NCI-H226 (cell line): ENCODE results near the gene GPR148.
"Not testable (repeated sequence)": the region's sequence is repeated elsewhere in the genome, so short reads cannot be mapped to it uniquely, and the experiment has no call there.

Experiments
- DNase-seq: peaks from one replicate; pipeline ENCODE4 v3.0.0-alpha.2; 2015

GPR148 gene, protein sequence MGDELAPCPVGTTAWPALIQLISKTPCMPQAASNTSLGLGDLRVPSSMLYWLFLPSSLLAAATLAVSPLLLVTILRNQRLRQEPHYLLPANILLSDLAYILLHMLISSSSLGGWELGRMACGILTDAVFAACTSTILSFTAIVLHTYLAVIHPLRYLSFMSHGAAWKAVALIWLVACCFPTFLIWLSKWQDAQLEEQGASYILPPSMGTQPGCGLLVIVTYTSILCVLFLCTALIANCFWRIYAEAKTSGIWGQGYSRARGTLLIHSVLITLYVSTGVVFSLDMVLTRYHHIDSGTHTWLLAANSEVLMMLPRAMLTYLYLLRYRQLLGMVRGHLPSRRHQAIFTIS

DNA sequence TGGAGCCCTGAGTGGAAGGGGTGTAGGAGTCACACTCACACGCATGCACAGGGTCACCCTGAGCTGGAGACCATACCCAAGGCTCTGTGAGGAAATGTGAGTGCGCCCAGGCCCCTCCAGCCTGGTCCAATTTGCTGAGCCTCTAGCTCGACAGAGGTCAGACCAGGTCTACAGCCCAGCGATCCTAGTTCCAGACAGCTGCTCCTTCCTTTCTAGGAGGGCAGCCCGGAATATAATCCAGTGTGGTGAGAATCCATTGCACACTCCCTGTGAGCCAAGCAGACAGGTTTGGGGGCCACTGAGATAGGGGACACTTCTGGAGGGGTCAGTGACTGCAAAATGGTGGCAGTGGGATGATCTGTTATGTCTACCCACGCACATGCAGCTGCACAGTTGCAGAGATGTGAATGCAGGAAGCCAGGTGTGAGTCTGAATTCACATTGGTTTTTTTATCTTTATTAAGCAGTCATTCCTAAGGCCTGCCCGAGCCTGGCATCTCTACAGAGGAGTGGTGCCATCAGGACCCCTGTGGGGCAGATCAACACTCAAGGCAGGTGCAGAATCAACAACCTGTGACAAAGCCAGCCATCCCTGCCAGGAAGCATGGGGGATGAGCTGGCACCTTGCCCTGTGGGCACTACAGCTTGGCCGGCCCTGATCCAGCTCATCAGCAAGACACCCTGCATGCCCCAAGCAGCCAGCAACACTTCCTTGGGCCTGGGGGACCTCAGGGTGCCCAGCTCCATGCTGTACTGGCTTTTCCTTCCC lies at the start of gene GPR148:
TSS of gene GPR148 (plus strand) at position 522 of the 768 bp plus-strand sequence. CDS start at position 604, 82 bp downstream.
- DNase-seq: no peak

DNA sequence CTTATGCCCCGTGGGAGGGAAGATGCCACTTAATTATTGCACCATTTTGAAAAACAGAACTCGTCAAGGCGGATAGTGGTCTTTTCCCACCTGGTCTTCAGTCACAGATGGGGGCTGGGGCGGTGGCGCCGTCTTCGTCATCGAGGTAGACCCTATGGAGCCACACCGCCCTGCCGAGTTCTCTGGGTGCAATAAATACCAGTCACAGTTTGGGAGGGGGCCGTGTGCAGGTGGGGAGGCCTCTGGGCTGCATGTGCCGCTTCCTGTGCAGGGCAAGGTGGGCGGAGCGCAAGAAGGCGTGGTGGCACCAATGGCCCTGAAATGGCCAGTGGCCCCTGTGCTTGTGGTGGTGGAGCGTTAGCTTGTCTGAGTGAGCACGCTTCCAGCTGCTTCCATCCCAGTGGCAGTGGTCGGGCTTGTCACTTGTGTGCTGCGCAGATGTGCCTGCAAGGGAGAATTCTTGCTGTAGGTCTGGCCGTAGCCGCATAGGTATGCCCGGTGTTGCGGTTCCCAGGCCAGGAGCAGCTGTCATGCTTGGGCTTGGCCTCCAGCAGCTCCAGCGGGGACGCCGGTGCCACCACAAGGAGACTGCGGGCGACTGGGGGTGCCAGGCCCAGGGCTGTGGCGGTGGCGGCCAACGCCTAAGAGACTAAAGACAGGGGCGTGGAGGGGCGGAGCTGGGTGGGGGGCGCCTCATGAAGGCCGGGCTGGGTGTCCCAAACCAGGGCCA lies 36.7 kb upstream of the GPR148 start:
- DNase-seq: not testable (repeated sequence)

DNA sequence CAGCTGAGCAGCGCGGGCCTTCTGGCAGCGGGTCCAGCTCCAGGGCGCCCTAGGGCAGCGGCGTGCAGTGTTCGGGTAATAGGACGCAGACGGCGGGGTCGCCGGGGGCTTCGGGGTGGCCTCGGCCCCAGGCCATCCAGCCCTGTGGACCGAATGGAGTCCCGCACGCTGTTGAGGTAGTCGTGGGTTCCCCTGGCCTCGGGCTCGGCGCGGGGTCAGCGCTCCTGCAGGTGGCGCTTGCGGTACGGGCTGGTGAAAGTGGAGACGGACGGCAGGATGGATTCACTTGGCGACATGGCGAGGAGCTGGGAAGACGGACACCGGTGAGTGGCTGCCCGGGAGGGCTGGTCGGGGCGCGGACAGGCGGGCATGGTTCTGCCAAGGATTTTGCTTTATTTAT lies 35.4 kb upstream of the GPR148 start:
- DNase-seq: not testable (repeated sequence)

DNA sequence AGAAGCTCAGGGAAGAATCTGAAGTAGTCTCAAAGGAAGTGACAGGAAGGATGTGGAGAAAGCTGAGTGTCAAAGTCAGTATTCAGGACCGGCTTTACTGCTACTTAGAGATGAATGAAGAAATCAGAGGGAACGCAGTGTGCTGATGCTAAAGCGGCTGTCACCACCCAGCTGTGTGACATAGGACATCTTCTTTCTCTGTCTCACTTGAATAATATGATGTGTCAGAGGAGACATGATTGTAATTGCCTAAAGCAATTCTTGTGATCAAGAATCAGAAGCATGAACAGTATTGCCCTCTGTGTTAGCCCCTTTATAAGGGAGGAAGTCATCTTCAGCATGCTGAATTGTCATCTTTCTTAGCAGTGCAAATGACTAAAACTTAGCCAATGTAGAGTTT lies 25.6 kb upstream of the GPR148 start:
- not testable (repeated sequence) for DNase-seq

DNA sequence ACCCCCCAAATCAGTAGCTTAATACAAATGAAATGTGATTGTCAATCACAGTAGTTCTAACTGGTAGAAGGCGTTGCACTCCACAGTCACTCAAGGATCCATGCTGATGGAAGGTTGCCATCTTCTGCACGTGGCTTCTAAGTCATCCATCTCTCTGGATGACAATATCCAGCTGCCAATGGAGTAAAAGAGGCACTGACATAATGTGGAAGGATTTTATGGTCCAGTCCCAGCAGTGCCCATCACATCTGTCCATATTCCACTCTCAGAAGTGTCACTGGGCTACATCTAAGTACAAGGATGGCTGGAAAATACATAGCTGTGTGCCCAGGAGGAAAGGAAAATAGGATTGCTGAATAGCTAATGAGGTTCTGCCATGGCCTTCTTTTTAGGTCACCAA lies 14.1 kb upstream of the GPR148 start:
- DNase-seq: not testable (repeated sequence)

DNA sequence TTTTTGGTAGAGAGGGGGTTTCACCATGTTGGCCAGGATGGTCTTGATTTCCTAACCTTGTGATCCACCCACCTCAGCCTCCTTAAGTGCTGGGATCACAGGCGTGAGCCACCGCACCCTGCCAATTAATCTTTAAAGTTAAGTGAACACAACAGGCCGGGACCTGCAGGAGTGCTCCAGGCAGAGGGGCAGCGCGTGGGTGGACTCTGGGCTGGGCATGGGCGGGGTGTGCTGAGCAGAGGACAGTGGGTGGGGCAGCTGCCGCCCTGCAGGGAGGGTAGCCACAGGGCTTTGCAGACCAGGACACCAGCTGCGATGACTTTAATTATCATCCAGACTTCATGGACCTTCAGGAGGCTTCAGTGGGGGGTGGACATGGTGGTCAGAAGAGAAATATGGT lies 8.8 kb upstream of the GPR148 start:
- DNase-seq: no peak

DNA sequence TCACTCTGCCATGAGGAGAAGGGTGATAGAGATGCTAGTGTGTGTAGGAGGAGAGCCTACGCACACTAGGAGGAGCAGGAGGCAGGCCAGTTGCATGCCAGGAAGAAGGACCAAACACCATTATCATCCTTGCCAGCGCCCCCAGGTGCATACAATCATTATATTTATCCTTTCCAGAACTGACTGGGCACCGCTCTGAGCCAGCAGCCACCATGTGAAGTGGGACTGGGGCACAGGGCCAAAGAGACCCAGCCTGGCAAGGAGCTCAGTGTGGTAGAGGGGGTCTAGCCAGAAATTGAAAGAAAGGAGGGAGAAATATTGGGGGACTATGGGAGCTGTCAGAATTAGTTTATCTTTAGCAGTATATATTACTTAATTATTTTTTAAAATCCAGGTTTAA lies 8.3 kb upstream of the GPR148 start:
- no peak for DNase-seq

DNA sequence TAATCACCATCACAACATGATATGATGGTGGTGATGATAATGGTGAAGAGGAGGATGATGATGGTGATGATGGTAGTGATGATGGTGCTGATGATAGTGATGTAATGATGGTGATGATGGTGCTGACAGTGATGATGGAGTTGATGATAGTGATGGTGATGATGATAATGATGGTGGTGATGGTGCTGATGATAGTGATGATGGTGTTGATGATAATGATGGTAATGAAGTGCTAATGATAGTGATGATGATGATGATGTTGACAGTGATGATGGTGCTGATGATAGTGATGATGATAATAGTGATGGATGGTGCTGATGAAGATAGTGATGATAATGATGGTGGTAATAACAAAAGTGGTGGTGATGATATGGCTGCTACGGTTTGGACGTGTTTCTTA lies 4.4 kb upstream of the GPR148 start:
- no peak for DNase-seq

DNA sequence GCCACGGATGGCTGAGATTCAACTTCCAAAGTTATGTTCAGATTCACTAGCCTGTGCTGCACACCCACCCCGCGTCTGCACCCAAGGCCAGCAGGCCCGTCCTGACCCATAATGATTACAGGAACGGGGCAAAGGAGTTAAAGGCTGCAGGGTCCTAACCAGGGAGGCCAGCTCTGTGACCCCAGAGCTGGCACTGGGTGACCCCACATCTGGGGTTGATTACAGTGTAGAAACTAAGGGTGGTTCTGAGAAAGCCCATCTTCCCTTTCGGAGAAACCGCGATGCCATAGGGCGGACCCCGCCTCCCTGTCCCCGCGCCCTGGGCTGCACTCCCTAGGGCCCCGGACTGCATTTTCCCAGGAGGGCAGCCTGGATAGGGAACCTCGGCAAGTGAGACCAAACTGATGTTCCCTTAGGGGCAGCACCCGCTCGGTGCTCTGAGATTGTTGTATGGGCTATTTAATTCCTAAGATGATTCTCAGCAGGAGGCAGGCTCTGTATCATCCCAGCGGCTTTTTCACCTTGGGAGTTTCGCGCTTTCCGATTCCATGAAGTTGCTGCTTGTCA lies 2.2 kb upstream of the GPR148 start:
- no peak for DNase-seq

DNA sequence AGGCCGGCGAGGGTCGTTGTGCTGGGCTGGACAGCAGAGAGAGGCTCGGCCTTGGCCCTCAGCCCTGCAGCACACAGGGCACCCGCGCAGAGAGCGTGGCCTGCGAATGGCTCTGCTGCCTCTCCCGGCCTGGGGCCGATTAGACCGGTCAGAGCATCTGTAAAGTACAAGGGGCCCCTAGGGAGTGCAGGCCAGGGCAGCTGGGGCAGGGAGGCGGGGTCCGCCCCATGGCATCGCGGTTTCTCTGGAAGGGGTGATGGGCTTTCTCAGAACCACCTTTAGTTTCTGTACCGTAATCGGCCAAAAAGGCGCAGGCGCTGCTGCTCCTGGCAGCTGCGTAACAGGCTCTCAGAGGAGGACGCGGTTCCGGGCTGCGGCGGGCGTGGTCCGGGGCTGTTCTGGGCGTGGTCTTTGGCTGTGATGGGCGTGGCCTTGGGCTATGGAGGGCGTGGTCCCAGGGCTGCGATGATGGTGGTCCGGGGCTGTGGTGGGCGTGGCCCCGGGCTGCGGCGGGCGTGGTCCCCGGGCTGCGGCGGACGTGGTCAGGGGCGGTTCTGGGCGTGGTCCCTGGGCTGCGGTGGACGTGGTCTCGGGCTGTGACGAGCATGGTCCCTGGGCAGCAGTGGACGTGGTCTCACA lies 1.5 kb upstream of the GPR148 start:
- peak; percentile 75 for DNase-seq

DNA sequence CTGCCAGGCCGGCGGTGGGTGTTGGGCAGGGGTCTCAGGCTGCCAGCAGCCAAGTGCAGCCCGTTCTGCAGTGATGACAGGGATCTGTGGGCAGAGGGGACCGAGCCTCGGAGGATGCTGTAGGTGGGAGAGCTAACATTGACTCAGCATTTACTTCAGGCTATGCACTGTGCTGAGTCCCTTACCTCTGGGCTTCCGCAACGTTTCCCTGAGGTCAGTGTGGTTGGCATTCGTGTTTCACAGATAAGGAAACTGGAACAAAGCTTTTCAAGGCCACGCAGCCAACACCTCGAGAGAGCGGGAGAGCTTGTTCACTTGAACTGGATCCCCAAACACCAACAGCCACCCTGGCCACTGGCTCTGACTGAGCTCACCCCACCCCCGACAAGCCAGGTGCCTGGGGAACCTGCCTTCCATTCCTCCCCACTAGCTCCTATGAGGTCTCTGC lies 839 bp upstream of the GPR148 start:
- peak; percentile 5 for DNase-seq

DNA sequence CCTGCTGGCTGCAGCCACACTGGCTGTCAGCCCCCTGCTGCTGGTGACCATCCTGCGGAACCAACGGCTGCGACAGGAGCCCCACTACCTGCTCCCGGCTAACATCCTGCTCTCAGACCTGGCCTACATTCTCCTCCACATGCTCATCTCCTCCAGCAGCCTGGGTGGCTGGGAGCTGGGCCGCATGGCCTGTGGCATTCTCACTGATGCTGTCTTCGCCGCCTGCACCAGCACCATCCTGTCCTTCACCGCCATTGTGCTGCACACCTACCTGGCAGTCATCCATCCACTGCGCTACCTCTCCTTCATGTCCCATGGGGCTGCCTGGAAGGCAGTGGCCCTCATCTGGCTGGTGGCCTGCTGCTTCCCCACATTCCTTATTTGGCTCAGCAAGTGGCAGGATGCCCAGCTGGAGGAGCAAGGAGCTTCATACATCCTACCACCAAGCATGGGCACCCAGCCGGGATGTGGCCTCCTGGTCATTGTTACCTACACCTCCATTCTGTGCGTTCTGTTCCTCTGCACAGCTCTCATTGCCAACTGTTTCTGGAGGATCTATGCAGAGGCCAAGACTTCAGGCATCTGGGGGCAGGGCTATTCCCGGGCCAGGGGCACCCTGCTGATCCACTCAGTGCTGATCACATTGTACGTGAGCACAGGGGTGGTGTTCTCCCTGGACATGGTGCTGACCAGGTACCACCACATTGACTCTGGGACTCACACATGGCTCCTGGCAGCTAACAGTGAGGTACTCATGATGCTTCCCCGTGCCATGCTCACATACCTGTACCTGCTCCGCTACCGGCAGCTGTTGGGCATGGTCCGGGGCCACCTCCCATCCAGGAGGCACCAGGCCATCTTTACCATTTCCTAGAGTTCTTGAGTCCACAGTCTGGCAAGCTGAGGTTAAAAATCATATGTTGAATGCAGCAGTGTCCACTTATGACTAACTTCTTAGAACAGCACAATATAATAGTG lies 741 bp downstream of the GPR148 start:
- DNase-seq: no peak

DNA sequence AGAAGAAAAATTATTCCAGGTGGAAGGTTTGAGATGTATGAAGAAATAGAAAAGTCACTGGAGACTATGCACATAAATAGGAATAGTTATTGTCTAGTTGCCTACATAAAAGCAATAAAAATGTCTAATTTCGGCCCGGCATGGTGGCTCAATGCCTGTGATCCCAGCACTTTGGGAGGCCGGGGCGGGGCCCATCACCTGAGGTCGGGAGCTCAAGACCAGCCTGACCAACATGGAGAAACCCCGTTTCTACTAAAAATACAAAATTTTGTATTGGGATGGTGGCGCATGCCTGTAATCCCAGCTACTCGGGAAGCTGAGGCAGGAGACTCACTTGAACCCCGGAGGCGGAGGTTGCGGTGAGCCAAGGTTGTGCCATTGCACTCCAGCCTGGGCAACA lies 3.4 kb downstream of the GPR148 start:
- DNase-seq: not testable (repeated sequence)

DNA sequence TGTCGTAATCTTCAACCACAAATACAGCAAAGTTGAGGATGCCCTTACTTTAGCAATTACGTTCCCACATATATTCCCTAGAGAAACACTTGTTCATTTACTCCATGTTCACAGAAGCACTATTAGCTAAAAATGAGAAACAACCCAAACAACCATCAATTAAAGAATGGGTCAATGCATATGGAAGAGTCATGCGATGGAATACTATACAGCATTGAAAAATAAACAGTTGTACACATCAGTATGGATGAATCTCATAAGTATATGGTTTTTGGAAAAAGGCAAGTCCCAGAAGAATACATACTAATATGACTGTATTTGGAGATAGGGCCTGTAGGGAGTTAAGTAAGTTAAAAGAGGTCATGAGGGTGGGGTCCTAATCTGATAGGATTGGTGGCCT lies 6.3 kb downstream of the GPR148 start:
- no peak for DNase-seq

DNA sequence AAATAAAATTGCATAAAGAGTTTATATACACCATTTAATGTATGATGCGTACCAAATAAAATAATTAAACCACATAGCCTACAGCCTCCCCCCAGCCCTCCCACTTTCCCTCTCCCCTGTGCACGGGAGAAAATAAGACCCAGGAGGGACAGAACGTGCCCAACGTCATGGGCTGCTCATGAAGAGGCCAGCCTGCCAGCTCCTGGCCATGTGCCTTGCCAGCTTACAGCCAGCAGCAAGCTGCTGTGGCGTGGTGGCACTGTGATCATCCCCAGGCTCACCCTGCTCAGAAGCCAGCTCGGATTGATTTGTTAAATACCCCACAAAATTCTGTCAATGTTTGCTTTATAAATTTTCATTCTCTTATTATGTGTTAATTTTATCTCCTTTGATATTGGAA lies 7.6 kb downstream of the GPR148 start:
- no peak for DNase-seq

DNA sequence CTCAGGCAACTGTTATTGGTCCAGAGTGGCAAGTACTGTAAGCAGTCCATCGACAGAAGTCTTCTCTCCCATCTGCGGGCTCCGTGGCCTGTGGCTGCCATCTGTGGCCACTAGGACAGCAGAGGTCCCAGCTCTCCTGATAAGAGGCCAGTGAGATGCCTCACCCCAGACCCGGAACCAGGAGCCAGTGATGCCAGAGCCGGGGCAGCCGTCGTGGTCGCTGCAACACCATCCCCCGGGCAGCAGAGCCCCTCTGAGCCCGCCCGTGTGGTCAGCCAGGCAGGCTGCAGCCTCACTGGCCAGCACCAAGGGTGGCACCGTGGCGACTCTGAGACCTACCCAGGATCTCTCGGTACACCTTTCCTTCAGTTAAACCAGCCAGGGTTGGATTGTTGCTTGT lies 8.7 kb downstream of the GPR148 start:
- DNase-seq: no peak

DNA sequence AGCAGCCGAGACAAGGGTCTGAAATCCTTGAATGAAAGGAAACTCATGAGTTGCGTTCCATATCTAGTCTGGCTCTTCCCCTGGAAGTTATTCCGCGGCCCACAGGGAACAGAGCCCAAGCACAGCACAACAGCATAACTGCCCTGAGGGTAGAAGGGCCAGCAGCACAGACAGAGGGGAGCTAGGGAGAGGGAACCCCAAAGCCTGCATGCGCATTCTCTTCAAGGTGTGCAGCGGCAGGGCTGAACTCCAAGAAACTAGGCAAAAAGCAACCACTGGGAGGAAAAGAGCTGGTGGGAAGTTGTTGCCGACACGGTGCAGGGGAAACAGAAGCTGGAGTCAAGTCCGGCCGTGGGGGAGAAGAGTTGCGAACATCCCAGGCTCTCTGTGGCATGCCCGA lies 11.8 kb downstream of the GPR148 start:
- DNase-seq: no peak

DNA sequence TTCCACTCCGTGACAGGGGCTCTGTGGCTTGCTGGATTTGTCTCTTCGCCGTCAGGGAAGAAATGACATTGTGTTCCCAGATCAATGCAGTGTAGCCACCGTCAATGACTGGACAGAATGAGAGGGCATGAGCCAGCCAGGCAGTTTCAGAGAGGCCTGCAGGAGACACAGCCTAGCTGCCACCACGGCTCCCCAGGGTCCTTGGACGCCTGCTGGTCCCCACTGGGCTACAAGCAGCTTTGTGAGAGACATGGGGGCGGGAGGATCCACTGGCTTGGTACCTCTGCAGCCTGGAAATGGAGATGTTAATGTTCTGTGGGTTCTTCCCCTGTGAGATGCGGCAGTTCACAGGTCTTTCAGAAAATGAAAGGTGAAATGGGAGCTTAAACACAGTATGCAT lies 14.4 kb downstream of the GPR148 start:
- no peak for DNase-seq

DNA sequence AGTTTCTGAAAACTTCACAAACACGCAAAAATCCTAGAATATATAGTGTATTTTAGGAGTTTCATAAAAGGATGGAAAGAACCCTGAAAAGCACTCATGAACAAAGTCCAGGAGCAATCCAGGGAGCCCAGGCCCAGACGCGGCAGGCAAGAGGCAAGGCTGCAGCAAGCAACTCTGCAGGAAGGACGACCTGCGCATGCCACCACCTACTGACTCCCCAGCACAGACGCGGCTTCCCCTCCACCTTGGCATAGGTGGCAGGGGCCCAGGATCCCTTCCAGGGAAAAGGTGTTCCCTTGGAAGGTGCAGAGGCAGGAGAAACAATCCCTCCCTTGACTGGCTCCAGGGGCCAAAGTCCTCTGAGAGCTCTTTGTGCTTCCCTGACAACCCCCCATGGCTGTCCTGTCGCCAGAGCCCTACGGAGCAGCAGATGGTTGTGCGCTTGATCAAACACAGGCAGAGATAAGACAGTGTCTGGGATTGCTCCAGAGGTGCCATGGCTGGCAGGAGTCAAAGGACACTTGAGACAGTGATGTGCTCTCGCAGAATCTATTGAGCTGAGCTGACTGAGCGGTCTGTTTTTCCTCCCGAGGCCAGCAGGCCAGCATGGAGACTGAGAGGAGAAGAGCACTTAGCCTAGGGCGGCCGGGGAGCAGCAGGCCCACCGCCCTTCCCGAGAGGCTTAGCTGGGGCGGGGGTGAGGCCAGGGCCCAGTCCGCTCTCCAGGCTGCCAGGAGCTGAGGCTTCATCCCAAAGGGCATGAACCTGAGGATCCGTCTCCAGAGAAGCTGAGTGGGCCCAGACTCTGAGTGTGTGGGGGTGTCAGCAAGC lies 15.6 kb downstream of the GPR148 start:
- no peak for DNase-seq

DNA sequence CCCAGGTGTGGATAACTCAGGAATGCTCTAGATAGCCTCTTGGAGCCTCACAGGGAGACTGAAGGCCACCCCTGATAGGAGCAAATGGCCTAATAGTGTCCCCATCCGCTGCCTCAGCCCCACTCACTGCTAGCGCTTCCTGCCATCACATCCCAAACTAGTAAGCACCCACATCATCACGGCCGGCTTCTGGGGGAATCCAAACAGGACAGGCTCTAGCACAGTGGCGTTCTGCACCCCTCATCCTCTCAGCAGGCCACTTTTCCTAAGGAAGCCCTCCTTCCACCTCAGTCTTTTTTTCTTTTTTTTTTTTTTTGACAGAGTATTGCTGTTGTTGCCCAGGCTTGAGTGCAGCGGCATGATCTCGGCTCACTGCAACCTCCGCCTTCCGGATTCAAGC lies 20.2 kb downstream of the GPR148 start:
- no peak for DNase-seq

DNA sequence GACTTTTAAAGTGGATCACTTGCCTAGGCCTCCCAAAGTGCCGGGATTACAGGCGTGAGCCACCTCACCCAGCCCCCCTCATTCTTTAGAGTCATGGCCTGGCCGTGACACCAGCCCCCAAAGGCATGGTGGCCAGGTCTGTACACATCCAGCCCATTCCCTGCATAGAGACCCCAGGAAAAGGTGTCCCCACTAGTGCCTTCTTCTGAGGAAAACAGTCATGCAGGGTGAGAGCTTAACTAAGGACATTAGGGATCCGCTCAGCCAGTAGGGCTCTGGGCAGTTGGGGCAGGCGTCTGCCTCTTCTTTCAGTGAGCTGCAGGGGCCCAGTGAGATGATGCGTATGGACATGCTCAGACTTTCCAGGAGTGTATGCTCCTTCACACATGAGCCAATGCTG lies 20.8 kb downstream of the GPR148 start:
- DNase-seq: no peak
